ENCODE results near the gene MCC.
"Not testable (repeated sequence)": the region's sequence is repeated elsewhere in the genome, so short reads cannot be mapped to it uniquely, and the experiment has no call there.

MCC gene

DNA sequence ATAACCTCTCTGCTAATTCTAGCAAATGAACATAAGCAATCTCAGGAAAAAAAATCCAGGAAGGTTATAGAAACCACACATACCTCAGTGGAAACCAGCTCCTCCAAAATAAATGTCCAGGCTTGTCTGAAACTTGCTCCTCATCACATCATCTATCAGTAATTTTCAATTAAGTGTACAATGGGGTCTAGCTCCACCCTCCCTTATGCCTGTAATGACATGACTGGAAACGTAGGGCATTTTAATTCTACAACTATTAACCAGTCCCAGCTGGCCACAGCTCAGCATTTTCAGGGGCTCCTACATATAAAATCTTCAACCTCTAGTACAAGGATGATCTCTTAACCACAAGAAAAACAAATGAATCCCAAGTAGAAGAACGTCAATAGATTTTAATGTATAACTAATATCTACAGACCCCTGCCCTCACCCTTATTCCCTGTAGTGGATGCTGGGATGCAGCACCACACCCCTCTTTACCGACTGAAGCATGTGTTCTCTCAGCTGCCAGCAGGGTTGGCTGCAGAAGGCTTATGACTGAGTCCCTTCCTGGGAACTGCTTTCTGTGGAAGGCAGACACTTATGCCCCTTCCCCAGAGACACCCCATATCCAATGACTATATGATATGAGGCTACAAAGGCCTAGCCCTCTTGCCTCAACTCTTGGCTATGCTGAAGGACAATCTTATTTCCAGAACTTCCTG lies 60.2 kb downstream of the MCC start:
- ChIA-PET CTCF (interaction anchor here (0.6 to 1.1 kb wide), 3 partner anchors 60 to 355 kb away, joined by 3 to 5 read pairs (median 5); partner anchors contain the start of gene MCC), POLR2A (ENCODE audit: low non-redundant PET) (no interaction called here)
- H3K27ac ChIP-seq, result peak overlapping the region; percentile 83
- TF ChIP-seq, protein P1, sequence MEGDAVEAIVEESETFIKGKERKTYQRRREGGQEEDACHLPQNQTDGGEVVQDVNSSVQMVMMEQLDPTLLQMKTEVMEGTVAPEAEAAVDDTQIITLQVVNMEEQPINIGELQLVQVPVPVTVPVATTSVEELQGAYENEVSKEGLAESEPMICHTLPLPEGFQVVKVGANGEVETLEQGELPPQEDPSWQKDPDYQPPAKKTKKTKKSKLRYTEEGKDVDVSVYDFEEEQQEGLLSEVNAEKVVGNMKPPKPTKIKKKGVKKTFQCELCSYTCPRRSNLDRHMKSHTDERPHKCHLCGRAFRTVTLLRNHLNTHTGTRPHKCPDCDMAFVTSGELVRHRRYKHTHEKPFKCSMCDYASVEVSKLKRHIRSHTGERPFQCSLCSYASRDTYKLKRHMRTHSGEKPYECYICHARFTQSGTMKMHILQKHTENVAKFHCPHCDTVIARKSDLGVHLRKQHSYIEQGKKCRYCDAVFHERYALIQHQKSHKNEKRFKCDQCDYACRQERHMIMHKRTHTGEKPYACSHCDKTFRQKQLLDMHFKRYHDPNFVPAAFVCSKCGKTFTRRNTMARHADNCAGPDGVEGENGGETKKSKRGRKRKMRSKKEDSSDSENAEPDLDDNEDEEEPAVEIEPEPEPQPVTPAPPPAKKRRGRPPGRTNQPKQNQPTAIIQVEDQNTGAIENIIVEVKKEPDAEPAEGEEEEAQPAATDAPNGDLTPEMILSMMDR (conservative IDR thresholded peaks at IDR 0.05; ENCODE audit: low read depth), result no peak
- DNase-seq (ENCODE audit: low spot score), result peak; percentile 89

DNA sequence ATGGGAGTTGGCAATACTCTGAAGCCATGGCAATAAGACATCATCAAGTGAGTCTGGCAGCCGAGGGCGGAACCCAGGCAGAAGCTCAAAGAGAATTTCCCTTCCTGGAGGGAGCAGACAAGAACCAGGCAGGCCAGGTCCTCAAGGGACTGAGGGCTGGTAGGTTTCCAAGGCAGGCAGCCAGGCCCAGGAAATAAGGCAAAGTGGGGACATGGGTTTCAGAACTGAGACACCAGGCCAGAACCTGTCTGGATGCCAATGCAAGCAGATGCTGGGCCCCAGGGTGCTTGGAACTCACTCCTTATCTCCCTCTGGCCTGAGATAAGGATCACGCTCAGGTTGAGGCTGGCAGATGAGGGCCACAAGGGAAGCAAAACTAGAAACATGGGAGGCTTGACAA lies 62.3 kb downstream of the MCC start:
- no peak overlapping the region; the same call in 1 of the 2 replicates for H3K27ac ChIP-seq
- POLR2A ChIA-PET (ENCODE audit: low non-redundant PET), result no interaction called here
- TF ChIP-seq, protein P1 (conservative IDR thresholded peaks at IDR 0.05; ENCODE audit: low read depth), result no peak
- DNase-seq (ENCODE audit: low spot score), result no peak
- CTCF ChIA-PET, result no interaction called here

DNA sequence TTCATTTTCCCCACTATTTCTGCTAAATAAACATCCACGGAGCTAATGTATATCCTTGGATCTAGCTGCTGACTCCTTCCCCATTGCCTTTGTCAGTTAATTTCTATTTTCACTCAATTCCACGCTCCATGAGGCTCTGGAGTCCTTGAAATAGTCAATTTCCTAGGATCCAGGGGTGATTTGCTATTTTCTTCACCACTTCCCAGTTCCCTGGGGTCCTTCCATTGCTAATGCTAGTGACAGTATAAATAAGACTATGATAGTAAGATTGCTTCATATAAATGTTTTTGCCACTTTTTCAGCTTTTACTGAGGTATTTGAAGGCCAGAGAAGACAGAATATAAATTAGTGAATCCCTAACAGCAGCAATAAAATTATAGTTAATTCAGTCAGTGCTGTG lies 66.6 kb downstream of the MCC start:
- TF ChIP-seq, protein P1 (conservative IDR thresholded peaks at IDR 0.05; ENCODE audit: low read depth), result no peak
- no peak overlapping the region for H3K27ac ChIP-seq
- CTCF ChIA-PET, result no interaction called here
- DNase-seq (ENCODE audit: low spot score), result no peak
- POLR2A ChIA-PET (ENCODE audit: low non-redundant PET), result no interaction called here

DNA sequence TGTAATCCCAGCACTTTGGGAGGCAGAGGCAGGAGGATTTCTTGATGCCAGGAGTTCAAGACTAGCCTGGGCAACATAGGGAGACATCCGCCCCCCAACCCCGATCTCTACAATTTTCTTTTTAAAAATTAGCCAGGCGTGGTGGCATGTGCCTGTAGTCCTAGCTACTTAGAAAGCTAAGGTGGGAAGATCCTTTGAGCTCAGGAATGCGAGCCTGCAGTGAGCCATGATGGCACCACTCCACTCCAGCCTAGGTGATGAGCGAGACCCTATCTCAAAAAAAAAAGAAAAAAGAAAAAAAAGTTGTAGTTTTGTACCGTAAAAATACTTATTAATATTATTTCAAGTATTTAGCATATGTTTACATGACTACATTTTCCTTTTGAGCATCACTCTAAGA lies 82.7 kb downstream of the MCC start:
- ChIA-PET POLR2A (ENCODE audit: low non-redundant PET) (no interaction called here), CTCF (no interaction called here)
- TF ChIP-seq, protein P1 (conservative IDR thresholded peaks at IDR 0.05; ENCODE audit: low read depth), result no peak
- no peak for DNase-seq (ENCODE audit: low spot score)
- no peak overlapping the region for H3K27ac ChIP-seq

DNA sequence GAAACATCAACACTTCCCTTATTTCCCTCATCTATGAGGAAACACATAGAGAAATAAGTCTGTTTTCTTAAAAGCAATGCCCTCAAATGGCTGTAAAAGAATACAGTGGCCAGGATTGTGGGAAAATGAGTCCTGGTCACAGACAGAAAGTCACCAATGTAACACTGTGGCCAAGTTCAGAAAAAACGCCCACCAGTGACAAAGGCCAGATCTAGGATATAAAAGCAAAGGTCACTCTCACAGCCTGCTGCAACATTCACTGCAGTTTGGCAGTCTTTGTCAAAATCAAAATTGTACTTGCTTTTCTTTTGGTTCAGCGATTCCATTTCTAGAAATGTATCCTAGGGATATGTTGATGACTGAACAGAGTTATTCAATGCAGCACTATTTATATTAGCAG lies 84.0 kb downstream of the MCC start:
- H3K27ac ChIP-seq, result no peak overlapping the region
- ChIA-PET POLR2A (ENCODE audit: low non-redundant PET) (no interaction called here), CTCF (interaction anchor here (0.6 to 1.2 kb wide), 2 partner anchors 8 to 86 kb away, joined by 3 read pairs; no protein-coding TSS in a partner anchor)
- TF ChIP-seq, protein P1 (conservative IDR thresholded peaks at IDR 0.05; ENCODE audit: low read depth), result no peak
- no peak for DNase-seq (ENCODE audit: low spot score)

DNA sequence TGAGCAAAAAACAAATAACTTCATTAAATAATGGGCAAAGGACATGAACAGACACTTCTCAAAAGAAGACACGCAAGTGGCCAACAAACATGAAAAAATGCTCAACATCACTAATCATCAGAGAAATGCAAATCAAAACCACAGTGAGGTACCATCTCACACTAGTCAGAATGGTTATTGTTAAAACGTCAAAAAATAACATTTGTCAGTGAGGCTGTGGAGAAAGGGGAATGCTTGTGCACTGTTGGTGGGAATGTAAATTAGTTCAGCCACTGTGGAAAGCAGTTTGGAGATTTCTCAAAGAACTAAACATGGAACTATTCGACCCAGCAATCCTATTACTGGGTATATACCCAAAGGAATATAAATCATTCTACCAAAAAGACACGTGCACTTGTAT lies 90.3 kb downstream of the MCC start:
- DNase-seq (ENCODE audit: low spot score); H3K27ac ChIP-seq; POLR2A ChIA-PET (ENCODE audit: low non-redundant PET); CTCF ChIA-PET: not testable (repeated sequence)

DNA sequence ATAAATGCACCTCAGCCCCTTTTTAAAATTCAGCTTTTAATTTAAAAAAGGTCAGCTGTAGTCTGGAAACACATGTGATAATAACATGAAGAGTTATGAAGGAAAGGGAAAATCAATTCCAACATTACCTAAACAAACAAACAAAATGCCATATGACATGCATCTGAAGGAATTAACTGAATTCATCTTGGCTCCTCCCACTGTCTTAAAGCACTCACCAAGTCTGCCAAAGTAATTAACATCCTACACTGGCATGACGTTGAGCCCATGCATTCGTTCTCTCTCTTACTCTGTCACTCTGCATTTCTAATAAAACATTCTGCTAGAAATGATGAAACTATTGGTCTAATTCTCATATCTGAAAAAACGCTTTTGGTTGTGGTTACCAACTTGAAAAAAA lies 91.2 kb downstream of the MCC start:
- CTCF ChIA-PET, result interaction anchor here (0.6 to 1.3 kb wide), 2 partner anchors 8 to 19 kb away, joined by 3 read pairs; no protein-coding TSS in a partner anchor

More for the DNA sequence above, 91.2 kb downstream of the MCC start:
- POLR2A ChIA-PET (ENCODE audit: low non-redundant PET), result no interaction called here
- no peak for DNase-seq (ENCODE audit: low spot score)
- TF ChIP-seq, protein P1 (conservative IDR thresholded peaks at IDR 0.05; ENCODE audit: low read depth), result no peak
- H3K27ac ChIP-seq, result no peak overlapping the region
